Stimulated activated CD4-positive, alpha-beta T cell treated with anti-CD3 and anti-CD28 coated beads, Interleukin-4, amount 100 ng/mL, for 4 hours (primary cell): ENCODE data around the gene HECW1.
"Not testable (repeated sequence)": the region's sequence is repeated elsewhere in the genome, so short reads cannot be mapped to it uniquely, and the experiment has no call there.

Experiments used
- DNase-seq, 2 experiments: peaks; one replicate each; pipeline ENCODE4 v3.0.0-alpha.2; 2020

Gene HECW1

GRCh38 chr7:43481902-43482678 lies 369.6 kb downstream of the HECW1 start:
- no peak for DNase-seq

GRCh38 chr7:43482679-43483252 lies 370.3 kb downstream of the HECW1 start:
- no peak for DNase-seq

- DNase-seq, result no peak
These were observed 372.4 kb downstream of the HECW1 start for GRCh38 chr7:43484678-43485395.

GRCh38 chr7:43485580-43485979 lies 373.1 kb downstream of the HECW1 start:
- no peak for DNase-seq

- DNase-seq, result not testable (repeated sequence)
These were observed 373.6 kb downstream of the HECW1 start for GRCh38 chr7:43486008-43486407.

- no peak for DNase-seq
These were observed 374.2 kb downstream of the HECW1 start for GRCh38 chr7:43486634-43487033.

- no peak for DNase-seq
These were observed 375.3 kb downstream of the HECW1 start for GRCh38 chr7:43487731-43488073.

- no peak for DNase-seq
These were observed 376.8 kb downstream of the HECW1 start for GRCh38 chr7:43489257-43489656.

- DNase-seq, result no peak
These were observed 377.6 kb downstream of the HECW1 start for GRCh38 chr7:43490016-43490415.

- DNase-seq, result no peak
These were observed 378.7 kb downstream of the HECW1 start for GRCh38 chr7:43491123-43491522.

- no peak for DNase-seq
These were observed 379.5 kb downstream of the HECW1 start for GRCh38 chr7:43491984-43492383.

- no peak for DNase-seq
These were observed 380.4 kb downstream of the HECW1 start for GRCh38 chr7:43492896-43493295.

- no peak for DNase-seq
These were observed 383.1 kb downstream of the HECW1 start for GRCh38 chr7:43495572-43495971.

- no peak for DNase-seq
These were observed 384.1 kb downstream of the HECW1 start for GRCh38 chr7:43496596-43496995.

- no peak for DNase-seq
These were observed 389.4 kb downstream of the HECW1 start for GRCh38 chr7:43501870-43502269.

- no peak for DNase-seq
These were observed 390.5 kb downstream of the HECW1 start for GRCh38 chr7:43502941-43503340.

- no peak for DNase-seq
These were observed 393.0 kb downstream of the HECW1 start for GRCh38 chr7:43505412-43505811.

- no peak for DNase-seq
These were observed 394.0 kb downstream of the HECW1 start for GRCh38 chr7:43506460-43506859.

GRCh38 chr7:43508461-43508860 lies 396.0 kb downstream of the HECW1 start:
- no peak for DNase-seq

GRCh38 chr7:43509906-43510305 lies 397.5 kb downstream of the HECW1 start:
- no peak for DNase-seq

GRCh38 chr7:43511029-43511428 lies 398.6 kb downstream of the HECW1 start:
- no peak for DNase-seq

- DNase-seq, result no peak
These were observed 399.5 kb downstream of the HECW1 start for GRCh38 chr7:43511769-43512515.

GRCh38 chr7:43513251-43513650 lies 400.8 kb downstream of the HECW1 start:
- no peak for DNase-seq
